Activated CD8-positive, alpha-beta memory T cell treated with anti-CD3 and anti-CD28 coated beads, Interleukin-2, amount 50 U/mL, for 24 hours (primary cell): Measurements from ENCODE around the gene TMEM18.

ENCODE experiments used
- DNase-seq: peaks from one replicate; pipeline ENCODE4 v3.0.0-alpha.2; 2020; ENCODE audit errors: extremely low read depth

The TMEM18 gene

DNA sequence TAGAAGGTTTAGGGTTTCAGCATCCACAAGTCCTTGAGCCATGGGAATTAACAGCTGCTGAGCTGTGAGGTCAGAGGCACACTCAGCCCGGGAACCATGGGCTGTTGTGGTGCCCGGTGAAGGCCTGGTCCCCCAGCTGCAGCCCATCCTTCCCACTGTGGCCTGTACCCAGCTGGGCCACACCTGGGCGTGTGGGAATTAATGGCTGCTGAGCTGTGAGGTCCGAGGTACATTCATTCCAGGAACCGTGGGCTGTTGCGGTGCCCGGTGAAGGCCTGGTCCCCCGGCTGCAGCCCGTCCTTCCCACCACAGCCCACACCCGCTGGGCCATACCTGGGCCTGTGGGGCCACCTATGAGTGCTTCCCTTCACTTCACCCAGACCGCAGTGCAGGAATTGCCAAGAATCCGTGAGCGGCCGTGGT lies 25.2 kb downstream of the TMEM18 start:
- no peak for DNase-seq

DNA sequence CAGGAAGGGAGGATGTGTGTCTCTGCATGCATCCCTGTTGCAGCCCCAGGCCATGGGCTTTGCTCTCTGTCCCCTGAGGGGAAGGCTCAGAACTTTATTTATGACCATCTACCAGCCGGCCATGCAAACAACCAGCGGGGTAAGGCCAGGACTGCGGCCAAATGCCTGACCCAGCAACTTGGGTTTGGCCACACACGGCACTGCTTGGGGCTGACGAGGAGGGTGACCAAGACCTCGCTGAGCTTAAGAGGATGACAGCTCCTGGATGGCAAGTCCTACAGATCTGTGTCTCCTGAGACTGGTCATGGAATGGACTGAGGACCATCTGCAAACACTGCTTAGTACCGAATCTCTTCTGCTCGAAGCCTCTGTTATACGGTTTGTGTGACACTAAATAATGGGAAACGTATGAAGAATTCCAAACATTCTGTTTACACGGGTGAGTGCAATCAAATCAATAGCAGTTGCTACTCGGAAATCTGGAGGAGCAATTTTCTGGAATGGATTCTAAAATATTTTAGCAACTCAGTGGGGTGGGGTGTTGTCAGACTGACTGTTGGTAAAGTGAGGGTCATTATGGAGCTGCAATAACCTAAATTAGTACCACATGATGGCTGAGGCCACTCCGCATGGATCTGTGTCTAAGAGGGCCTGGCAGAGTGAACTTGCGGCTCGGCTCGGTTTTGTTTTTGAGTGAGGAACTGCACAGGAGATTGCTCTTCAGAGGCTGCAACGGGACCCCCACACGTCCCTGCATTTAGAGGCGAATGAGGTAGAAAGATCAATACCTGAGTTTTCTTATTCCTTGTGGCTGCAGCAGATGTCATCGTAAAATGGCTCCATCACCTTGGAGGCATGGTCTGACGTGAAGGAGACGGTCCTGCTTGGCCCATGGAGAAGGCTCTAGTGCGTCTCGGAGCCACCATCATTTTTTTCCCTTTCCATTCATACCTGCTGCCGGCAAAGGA lies 26.6 kb downstream of the TMEM18 start:
- DNase-seq: no peak

DNA sequence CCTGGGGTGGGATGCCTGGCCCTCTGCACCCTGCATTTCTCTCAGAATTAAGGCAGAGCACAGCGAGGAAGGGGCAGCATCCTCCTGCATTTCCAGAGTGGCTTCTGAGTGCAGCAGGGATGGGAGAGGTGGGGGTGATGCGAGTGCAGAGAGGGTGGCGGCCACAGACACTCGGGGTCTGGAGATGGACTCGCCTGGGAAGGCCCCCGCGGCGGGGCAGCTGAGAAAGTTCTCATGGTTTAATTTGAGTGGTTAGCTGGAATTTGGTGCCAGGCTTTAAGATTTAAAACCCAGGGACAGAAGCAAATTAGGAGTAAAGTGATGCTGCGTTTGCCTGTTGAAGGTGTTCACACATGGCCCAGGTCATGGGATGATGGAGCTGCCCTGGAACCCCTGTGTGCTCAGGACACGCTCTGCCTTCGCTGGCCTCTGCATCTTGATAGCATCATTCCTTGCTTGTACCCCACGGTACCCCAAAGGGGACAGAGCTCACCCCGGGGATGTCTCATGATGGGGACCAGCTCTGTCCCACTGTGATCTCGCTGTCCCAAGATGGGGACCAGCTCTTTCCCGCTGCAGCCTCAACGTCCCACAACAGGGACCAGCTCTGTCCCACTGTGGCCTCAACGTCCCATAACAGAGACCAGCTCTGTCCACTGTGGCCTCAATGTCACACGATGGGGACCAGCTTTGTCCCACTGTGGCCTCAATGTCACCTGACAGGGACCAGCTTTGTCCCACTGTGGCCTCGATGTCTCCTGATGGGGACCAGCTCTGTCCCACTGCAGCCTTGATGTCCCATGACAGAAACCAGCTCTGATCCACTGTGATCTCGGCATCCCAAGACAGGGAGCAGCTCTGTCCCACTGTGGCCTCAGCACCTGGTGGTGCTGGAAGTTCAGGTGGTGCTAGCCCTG lies 27.5 kb downstream of the TMEM18 start:
- DNase-seq: no peak

DNA sequence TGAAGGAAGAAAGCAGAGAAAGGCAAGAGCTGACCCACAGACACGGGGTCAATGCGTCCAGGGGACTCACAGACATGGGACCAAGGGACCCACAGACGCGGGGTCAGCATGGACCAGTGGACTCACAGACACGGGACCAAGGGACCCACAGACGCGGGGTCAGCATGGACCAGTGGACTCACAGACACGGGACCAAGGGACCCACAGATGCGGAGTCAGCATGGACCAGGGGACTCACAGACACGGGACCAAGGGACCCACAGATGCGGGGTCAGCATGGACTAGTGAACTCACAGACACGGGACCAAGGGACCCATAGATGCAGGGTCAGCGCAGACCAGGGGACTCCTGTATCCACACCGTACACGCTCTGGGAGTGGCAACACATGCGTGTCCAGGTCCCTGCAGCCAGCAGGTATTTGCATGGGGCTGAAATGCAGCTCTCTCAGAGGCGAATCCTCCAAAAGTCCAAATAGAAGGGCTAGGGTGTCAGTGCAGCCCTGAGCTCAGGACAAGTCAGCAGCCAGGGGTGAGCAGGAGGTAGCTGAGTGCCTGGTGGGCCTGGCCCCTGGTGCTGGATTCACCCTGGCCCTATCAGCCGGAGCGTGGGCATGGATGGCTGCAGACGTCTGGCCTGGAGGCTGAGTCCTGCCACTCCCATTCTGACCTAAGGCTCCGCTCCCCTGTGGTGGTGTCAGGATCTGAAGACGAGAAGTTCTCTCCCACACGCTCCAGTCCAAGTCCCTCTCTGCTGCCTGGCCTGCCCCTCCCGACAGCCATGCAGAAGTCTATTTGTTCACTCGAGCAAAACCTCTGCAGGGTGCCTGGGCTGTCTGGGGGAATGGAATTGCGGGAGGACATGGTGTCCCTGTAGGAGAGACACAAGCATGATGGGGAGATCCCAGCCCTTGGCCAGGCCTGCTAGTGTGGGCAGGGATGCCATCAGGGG lies 28.5 kb downstream of the TMEM18 start:
- DNase-seq: no peak

DNA sequence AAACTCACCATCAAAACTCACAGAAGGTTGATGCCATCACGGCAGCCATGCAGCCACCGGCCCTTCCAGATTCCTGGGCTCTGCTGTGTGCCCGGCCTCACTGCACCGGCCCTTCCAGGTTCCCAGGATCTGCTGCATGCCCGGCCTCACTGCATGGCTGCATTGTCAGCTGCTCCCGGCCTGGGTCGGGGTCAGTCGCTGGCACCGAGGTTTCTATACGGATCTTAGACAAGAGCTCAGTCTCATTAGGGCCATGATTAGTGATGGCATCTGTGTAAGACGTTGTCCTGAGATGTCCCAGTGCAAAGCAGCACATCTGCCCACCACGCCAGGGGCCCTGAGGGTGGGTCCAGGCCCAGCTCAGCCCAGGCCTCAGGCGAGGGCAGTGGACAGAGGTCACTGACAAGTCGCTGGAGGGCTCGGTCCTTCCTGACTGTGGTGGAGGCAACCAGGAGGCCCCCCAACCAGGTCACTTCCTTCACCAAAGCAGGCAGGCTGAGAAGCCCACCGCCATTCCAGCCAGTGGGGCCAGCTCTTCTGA lies 29.4 kb downstream of the TMEM18 start:
- DNase-seq: no peak

DNA sequence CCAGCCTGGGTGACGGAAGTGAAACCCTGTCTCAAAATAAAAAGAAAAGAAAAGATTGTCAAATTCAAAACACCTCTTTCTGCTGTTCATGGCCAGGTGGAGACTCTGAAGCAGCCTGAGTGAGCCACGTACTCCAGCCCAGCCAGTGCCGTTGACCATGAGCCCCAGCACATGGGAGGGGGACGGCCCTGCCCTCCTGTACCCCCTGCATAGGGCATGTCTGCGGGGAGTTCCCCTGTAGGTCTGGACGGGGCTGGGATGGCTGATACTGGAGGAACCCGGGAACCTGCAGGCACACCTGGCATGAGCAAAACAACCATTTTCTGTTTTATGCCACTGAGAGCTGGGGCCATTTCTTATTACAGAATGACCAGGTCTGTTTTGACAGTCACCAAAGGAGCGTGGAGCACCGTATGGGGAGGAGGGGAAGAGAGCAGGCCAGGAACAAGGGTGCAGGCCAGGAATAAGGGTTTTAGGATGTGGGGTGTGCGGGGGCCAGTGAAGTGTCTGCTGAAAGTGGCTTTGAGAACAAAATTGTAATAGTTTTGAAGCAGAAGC lies 30.1 kb downstream of the TMEM18 start:
- no peak for DNase-seq

DNA sequence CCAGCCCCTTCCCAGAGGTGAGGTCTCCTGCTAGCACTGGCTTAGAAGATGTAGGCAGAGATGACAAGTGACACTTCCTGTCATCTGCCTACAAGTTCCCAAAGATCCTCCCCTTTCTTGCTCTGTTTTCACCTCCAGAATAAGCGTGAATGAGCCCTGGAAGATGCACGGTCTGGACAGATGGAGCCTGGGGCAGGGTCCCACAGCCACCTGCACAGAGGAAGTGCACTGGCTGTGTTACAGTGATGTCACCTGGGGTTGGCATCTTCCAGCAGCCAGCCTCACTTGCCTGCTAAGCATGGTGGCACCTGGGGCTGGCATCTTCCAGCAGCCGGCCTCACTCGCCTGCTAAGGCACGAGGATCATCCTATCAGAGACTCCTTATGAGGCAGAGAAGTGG lies 32.3 kb downstream of the TMEM18 start:
- no peak for DNase-seq

DNA sequence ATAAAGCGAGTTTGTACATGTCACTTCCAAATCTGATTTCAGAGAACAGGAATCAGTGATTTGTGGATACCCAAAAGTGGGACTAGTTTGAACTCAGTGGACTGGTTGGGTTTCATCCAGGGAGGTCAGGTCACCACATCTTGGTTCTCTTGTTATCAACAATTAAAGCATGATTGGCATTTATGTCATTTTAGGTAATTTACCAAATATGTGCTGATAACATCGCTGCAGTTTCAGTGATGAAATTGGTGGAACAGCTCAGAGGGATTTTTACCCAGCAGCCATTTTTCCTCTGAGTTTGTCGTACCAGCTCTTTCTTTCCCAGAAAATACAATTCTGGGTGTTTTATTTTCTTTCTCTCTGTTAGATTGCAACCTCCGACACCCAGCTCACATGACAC lies 33.4 kb downstream of the TMEM18 start:
- DNase-seq: no peak

DNA sequence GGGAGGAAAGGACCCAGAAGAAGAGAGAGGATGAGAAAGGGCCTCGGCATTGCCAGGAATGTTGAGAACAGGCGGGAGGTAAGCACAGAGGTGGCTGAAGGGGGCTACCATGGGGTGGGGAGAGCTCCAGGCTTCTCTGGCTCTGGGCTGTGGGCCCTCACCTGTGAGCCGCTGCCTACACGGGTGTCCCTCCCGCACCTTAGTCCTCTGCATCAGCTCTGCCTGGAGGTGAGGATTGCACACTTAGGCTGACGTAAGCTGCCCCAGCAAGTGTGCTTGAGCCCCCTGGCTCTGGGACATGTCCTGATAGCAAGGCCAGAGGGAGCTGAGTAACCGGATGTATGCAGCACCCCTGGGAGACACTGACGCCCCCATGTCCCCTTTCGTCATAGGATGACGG lies 33.9 kb downstream of the TMEM18 start:
- no peak for DNase-seq

DNA sequence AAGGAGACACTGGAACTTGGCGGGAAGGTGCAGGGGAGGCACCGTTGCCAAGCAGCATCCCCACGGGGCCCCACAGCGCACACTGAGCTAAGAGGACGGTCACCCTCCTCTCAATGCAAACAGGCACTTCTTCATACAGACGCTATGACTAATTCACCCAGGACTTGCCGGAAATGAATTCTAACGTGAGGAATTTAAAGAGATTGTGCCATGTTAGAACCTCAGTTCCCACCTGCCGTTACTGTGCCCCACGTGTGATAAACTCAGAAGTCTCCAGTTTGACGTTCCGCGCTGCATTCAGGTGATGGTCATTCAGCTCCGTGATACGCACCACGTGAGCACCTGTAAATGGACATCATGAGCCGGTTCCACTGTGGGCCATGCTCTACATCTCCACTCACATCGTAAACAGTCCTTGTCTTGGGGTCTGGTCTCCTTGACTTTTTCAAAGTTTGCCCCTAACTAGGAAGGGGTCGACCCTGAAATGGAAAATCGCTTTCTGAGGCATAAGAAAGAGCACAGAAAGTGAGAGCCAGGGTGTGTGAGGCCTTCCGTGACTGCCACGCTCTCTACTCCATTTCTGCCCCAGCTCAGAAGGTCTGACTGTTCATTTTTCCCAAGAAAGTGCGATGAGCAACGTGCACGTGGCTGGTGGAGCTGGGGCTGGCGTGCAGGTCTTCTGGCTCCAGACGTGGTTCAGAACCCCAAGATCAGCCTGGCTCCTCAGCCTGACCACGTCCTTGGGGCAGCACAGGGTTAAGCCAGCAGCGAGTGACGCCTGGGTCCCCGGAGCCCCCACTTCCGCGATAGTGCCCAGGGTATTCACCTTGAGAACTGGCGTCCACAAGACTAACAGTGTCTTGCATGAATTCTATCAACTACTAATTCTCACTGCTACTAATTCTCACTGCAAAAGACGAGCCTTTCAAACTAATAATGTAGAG lies 35.1 kb downstream of the TMEM18 start:
- DNase-seq: no peak

DNA sequence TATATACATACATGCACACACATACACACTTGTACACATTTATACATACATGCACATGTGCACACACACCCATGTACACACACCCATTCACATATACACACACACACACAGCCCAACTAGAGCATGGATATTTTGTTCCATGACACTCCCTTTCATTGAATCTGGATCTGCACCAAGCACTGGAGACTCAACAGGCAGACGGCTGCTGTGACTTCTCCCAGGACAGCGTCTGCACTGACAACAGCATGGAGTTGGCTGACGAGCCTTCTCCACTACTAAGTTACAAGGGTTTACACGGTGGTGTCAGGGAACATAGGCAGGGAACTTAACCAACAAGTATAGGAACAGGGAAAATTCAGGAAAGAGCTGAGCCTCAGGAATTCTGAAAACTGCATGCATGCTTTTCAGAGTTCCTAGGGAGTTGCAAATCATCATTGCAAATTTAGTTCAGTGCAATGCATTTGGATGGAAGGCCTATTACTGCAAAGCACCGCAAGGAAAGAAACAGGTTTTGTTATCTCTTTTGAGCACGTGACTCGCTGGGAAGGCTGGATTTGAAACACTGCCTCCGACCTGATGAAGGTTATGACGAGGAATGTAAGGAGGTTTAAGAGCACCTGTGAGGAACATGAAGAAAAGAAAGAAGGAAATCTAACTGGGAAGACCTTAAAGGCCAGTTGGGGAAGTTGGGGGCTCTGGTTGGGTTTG lies 35.9 kb downstream of the TMEM18 start:
- no peak for DNase-seq

DNA sequence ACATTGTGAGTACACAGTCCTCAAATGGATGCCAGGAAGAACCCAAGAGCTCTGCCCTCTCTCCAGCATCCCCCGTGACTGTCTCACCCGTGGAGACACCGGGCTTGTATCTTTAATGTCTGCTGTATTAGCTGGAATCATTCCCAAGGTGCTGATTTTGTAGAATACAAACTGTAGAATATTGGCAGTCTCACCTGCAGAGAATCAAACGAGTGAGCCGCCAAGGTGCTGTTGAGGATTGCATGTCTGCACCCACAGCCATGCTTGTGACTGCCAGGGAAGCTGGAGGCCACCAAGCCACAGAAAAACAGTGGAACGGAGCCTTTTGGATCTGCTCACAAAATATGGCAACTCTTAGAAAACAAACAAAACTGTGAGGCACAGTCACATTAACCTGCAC lies 37.5 kb downstream of the TMEM18 start:
- no peak for DNase-seq

DNA sequence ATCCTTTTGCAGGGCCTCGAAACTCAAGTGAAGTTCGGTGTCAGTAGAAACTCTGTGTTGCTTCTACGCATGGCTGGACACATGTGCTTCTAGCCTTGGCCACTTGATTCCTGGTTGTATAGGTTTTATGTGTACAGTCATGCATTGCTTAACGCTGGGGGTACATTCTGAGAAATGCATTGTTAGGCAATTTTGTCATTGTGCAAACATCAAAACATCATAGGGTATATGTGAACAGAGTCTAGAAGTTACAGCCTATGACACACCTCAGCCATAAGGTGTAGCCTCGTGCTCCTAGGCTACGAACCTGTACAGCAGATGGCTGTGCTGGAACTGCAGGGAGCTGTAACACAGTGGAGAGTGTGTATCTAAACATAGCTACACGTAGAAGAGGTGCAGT lies 39.4 kb downstream of the TMEM18 start:
- no peak for DNase-seq

DNA sequence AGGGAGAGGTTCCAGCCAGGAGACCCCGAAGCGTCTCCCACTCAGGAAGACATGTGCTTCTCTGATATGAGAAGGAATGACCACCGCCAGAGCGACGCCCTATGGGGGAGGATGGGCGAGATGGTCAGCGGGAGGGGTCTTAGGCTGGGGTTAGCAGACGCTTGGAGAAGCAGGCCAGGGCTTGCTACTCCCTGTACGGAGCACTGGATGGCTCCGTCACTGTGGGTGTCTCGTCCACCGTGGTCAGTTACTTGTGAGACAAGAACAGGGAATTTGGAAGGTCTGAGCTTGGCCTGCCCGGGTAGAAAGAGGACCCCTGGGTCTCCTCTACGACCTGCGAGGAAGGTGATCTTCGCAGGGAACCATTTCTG lies 39.8 kb downstream of the TMEM18 start:
- DNase-seq: no peak

DNA sequence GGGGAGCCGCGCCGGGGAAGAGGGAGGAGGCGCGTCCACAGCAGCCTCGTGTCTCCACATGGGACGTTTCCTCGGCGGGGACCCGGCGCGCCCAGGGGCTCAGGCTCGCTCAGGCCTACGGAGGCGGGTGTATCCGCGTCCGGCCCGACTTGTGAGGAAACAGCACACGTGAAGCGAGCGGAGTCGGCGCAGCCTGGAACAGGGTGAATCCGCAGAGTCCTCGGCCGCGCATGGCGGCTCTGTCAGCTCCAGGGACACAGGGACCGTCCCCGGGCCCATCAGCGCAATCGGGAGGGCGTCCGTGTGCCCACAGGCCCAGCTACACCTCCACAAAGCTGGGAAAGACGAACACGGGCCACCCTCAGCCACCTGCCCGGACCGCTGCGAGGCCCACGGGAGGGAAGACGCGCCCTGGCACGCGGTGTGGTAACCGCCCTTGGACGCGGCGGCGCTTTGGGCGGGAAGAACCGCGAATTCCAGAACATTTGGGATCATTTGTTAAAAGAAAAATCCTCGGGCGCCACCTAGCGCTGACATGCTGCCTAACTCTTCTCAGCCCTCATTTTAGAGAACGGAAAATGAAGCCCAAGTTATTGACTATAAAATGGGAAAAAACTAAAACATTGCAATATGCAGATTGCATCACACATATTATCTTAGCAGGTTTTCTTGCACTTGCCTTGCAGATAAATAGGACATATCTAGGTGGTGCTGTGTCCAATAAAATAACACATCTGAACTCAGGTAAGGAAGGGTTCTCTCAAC lies 40.4 kb downstream of the TMEM18 start:
- no peak for DNase-seq

DNA sequence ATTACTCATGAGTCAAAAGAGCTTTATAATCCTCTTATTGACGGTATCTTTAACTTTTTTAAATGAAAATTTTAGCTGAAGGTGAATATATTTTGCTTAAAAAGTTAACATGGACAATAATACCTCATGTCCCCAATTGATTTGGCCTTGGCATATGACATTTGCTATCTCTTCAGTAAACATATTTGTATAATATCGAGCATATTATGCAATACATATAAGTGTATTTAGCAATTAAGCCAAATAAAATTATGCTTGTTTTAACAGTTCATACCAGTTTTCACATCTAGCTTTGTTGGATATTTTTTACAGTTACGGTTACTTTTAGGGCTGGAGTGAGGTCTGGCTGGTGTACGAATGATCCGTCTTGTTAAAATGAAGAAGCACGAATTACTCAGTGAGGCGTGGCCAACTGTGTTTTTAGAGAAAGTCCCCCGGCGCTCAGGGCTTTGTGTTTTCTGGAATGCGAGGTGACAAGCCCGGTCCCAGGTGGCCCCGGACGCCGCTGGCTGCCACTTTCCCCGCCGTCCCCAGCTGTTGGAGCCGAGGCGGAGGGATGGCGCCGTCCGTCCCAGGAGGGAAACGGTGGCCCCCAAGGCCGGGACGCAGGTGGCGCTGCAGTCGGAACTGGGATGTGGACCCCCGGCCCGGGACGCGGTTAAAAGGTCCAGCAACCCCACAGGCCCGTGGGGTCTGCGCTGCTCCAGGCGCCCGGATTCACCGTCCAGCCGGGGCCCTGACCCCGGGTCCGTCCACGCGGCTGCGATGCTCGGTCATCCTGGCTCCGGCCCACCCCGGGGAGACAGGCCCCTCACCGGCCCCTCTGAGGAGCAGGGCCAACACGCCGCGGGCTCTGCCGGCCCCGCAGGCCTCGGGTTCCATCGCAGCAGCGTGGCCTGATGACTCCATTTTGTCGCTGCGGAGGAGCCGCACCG lies 41.3 kb downstream of the TMEM18 start:
- DNase-seq: no peak

DNA sequence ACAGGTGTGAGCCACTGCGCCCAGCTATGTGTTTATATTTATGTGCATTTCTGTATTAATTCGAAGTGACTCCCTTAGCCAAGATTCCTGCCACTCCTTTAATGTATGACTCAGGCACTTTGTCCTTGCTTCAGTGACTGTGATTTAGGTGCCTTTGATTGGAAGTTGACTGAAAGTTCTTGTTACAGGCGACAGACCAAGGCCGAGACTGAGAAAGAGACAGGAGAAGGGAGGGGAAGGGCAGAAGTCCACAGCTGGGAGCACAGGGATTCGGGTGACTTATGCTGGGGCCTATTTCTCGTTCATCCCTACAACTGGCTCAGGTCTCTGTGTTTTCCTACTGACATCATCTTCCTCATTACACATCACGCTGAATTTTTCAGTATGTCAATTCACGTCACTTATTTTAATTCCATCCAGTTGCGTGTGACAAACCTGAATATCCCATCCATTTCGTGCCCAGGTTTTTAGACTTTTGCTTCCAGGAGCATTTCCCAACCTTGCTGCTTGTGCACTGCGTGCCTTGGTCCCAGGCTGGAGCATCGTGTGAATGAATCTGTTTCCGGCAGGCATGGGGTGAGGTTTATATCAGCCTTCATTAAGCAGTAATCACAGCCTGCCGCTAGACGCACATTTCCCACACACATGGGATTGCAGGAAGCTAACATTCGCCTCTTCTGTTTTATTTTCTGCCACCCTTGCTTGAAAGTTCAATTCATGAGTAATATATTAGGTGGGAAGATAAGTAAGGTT lies 42.4 kb downstream of the TMEM18 start:
- no peak for DNase-seq
